Measurements from ENCODE around the gene MEP1A.
"Not testable (repeated sequence)": the region's sequence is repeated elsewhere in the genome, so short reads cannot be mapped to it uniquely, and the experiment has no call there.

MEP1A gene

DNA sequence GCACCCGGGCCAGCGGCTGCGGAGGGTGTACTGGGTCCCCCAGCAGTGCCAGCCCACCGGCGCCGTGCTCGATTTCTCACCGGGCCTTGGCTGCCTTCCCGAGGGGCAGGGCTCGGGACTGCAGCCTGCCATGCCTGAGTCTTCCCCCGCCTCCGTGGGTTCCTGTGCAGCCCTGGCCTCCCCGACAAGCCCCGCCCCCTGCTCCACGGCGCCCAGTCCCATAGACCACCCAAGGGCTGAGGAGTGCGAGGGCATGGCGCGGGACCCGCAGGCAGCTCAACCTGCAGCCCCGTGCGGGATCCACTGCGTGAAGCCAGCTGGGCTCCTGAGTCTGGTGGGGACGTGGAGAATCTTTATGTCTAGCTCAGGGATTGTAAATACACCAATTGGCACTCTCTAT lies 18.5 kb upstream of the MEP1A start:
- DNase-seq (ENCODE audit: low read depth in 2 of 2, low spot score in 1 of 2): not testable (repeated sequence)

GRCh38 chr6:46776070-46776712 lies 17.0 kb upstream of the MEP1A start:
- no peak for DNase-seq (ENCODE audit: low read depth in 2 of 2, low spot score in 1 of 2)

- DNase-seq (ENCODE audit: low read depth in 2 of 2, low spot score in 1 of 2): no peak
These were observed 15.5 kb upstream of the MEP1A start for GRCh38 chr6:46777476-46778346.

- no peak for DNase-seq (ENCODE audit: low read depth in 2 of 2, low spot score in 1 of 2)
These were observed 11.5 kb upstream of the MEP1A start for GRCh38 chr6:46781478-46782378.

- no peak for DNase-seq (ENCODE audit: low read depth in 2 of 2, low spot score in 1 of 2)
These were observed 8.7 kb upstream of the MEP1A start for GRCh38 chr6:46784535-46784934.

DNA sequence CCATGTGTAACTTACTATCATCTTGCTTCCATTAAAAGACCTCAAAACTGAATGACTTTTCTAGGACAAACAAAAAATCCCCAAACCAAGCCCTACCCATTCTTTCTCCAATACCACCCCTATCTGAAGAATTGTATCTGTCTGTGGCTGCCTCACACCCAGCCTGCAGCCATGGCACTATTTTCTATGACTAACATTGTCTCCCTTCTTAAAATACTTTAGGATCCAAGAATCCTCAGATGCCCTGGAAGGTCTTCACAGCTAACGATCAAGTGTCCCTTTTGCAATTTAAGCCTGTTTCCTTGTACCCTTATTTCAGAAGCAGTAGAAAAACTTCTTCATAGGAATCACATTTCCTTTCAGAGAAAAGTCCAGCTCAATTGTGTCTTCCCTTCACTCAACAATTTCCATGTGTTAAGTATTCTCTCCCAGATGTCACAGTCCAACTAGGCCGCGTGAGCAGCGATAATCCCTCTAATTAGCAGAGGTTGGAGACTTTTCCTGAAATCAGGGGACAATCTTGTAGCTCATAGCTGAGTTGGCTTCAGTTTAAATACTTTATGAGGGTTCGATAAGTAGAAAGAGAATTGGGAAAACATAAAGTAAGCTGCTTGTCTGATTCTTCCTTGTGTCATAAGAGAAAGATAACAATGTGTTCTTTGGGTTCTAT lies 5.2 kb upstream of the MEP1A start:
- no peak for DNase-seq (ENCODE audit: low read depth in 2 of 2, low spot score in 1 of 2)

- no peak for DNase-seq (ENCODE audit: low read depth in 2 of 2, low spot score in 1 of 2)
These were observed 4.4 kb upstream of the MEP1A start for GRCh38 chr6:46788791-46789190.

DNA sequence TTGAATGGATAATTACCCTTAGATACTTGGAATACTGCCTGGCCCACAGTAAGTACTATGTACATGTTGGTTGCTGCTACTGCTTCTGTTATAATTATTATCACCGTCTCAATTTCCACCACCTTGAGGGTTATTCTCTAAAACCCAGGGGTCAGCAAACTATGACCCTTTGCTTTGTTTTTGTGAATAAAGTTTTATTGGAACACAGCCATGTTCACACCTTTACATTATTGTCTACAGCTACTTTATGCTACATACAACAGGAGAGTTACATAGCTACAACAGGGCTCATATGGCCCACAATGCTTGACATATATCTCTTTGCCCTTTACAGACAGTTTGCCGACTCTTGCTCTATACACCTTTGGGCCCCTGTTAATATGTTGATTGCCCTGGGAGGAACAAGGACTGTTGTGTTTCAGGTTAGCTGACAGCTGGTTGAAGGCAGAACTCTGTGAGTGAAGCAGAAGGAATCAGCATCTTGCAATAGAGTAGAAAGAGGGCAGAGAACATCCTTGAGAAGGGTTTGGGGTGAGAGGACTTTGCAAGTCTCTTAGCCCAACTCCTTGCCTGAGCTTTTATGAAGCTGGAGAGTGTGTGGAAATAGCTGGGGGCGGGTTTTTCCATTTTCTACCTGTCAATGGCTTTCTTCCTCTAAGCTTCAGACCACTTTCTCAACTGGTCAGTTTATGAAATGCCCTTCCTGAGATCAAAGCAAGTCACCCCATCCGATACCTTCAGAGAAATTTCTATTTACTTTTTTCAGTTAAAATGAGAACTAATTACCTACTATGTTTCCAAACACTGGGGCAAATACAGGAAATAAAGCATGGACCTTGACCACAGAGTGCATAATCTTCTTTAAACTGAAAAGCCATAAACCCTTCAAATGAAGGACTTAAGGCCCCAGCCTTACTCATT lies 3.5 kb upstream of the MEP1A start:
- no peak for DNase-seq (ENCODE audit: low read depth in 2 of 2, low spot score in 1 of 2)

- DNase-seq (ENCODE audit: low read depth in 2 of 2, low spot score in 1 of 2): no peak
These were observed 2.8 kb upstream of the MEP1A start for GRCh38 chr6:46790355-46790874.

DNA sequence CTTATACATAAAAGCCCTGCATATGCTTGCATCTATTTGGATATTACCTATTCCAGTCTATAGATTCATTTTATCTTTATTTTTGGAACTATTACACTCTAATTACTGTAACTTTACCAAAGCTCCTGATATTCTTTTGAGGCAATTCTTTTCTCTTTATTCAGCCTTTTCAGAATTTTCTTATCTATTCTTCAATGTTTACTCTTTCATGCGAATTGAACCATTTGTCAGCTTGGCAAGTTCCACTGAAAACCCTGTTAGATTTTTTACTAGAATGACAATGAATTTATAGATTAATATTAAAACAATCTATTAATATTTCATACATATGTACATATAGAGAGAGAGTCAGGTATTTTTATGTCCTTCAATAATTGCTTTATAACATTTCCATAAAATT lies 554 bp upstream of the MEP1A start:
- DNase-seq (ENCODE audit: low read depth in 2 of 2, low spot score in 1 of 2): no peak

- no peak for DNase-seq (ENCODE audit: low read depth in 2 of 2, low spot score in 1 of 2)
These were observed 879 bp downstream of the MEP1A start for GRCh38 chr6:46794068-46794467.

DNA sequence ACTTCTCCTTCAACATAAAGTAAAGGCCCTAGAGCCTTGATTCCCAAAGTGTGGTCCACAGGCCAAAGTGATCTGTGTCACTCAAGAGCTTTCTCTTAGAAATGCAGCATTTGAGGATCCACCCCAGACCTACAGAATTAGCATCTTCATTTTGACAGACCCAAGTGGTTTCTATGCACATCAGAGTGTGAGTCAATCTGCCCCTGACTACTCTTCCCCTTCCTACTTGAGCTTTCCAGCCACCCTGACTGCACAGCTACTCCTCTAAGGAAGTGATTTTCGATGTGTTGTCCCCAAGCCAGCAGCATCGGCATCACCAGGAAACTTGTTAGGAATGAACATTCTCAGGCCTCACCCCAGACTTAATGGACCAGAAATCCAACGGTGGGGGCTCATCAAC lies 2.6 kb downstream of the MEP1A start:
- no peak for DNase-seq (ENCODE audit: low read depth in 2 of 2, low spot score in 1 of 2)

GRCh38 chr6:46796848-46797580 lies 3.8 kb downstream of the MEP1A start:
- no peak for DNase-seq (ENCODE audit: low read depth in 2 of 2, low spot score in 1 of 2)

- no peak for DNase-seq (ENCODE audit: low read depth in 2 of 2, low spot score in 1 of 2)
These were observed 6.5 kb downstream of the MEP1A start for GRCh38 chr6:46799657-46800056.

- DNase-seq (ENCODE audit: low read depth in 2 of 2, low spot score in 1 of 2): no peak
These were observed 15.6 kb downstream of the MEP1A start for GRCh38 chr6:46808806-46809205.

GRCh38 chr6:46815130-46815529 lies 21.9 kb downstream of the MEP1A start:
- DNase-seq (ENCODE audit: low read depth in 2 of 2, low spot score in 1 of 2): no peak

GRCh38 chr6:46816626-46817025 lies 23.4 kb downstream of the MEP1A start:
- DNase-seq (ENCODE audit: low read depth in 2 of 2, low spot score in 1 of 2): no peak

- DNase-seq (ENCODE audit: low read depth in 2 of 2, low spot score in 1 of 2): no peak
These were observed 26.4 kb downstream of the MEP1A start for GRCh38 chr6:46819561-46819960.

GRCh38 chr6:46821458-46821881 lies 28.3 kb downstream of the MEP1A start:
- no peak for DNase-seq (ENCODE audit: low read depth in 2 of 2, low spot score in 1 of 2)
